ENCODE data around the gene CDH4. TPM values are rescaled to one million over a fixed set of nuclear protein-coding genes. Genes with fewer than 3 reads are reported as not detected.
"Not testable (repeated sequence)": the region's sequence is repeated elsewhere in the genome, so short reads cannot be mapped to it uniquely, and the experiment has no call there.

Gene CDH4
- polyA plus RNA-seq, 1 donor, result 1.7 TPM

- no peaks in the 10 kb centered on the region for H3K9me3 ChIP-seq (ENCODE audit: control insufficient read depth, low read depth, low read length)
- no peak for DNase-seq
- H3K36me3 ChIP-seq (ENCODE audit: control insufficient read depth, insufficient read depth, low read length), result no peaks in the 10 kb centered on the region
- H3K4me1 ChIP-seq (ENCODE audit: control insufficient read depth, insufficient read depth, low read length), result no peaks in the 10 kb centered on the region
- H3K27me3 ChIP-seq (ENCODE audit: control insufficient read depth, insufficient read depth, low read length), result peaks cover 11% of the 10 kb centered on the region
- H3K27ac ChIP-seq (ENCODE audit: low read length), result no peak overlapping the region
- WGBS (ENCODE audit: insufficient coverage, low lambda C conversion rate), result 68% methylated on average over 3 of the region's 10 CpGs
- H3K4me3 ChIP-seq (ENCODE audit: low read length), result no peak overlapping the region
Measured at GRCh38 chr20:61263084-61263695, 11.1 kb downstream of the CDH4 start.

- Histone ChIP-seq H3K27me3 (ENCODE audit: control insufficient read depth, insufficient read depth, low read length) (peaks cover 10% of the 10 kb centered on the region), H3K27ac (ENCODE audit: low read length) (no peak overlapping the region), H3K4me1 (ENCODE audit: control insufficient read depth, insufficient read depth, low read length) (no peaks in the 10 kb centered on the region), H3K36me3 (ENCODE audit: control insufficient read depth, insufficient read depth, low read length) (no peaks in the 10 kb centered on the region), H3K9me3 (ENCODE audit: control insufficient read depth, low read depth, low read length) (no peaks in the 10 kb centered on the region), H3K4me3 (ENCODE audit: low read length) (no peak overlapping the region)
- DNase-seq, result no peak
- 100% methylated on average over 1 of the region's 9 CpGs for WGBS (ENCODE audit: insufficient coverage, low lambda C conversion rate)
Measured at GRCh38 chr20:61263938-61264337, 11.9 kb downstream of the CDH4 start.

- Histone ChIP-seq H3K9me3 (ENCODE audit: control insufficient read depth, low read depth, low read length) (no peaks in the 10 kb centered on the region), H3K27ac (ENCODE audit: low read length) (no peak overlapping the region), H3K36me3 (ENCODE audit: control insufficient read depth, insufficient read depth, low read length) (no peaks in the 10 kb centered on the region), H3K4me1 (ENCODE audit: control insufficient read depth, insufficient read depth, low read length) (no peaks in the 10 kb centered on the region), H3K4me3 (ENCODE audit: low read length) (no peak overlapping the region), H3K27me3 (ENCODE audit: control insufficient read depth, insufficient read depth, low read length) (peaks cover 6% of the 10 kb centered on the region)
- DNase-seq, result no peak
- no CpG with 5 or more reads among the region's 6 CpGs for WGBS (ENCODE audit: insufficient coverage, low lambda C conversion rate)
Measured at GRCh38 chr20:61267241-61267640, 15.2 kb downstream of the CDH4 start.

GRCh38 chr20:61268024-61268423 lies 16.0 kb downstream of the CDH4 start:
- no peak for DNase-seq
- Histone ChIP-seq H3K4me3 (ENCODE audit: low read length) (no peak overlapping the region), H3K4me1 (ENCODE audit: control insufficient read depth, insufficient read depth, low read length) (no peaks in the 10 kb centered on the region), H3K9me3 (ENCODE audit: control insufficient read depth, low read depth, low read length) (no peaks in the 10 kb centered on the region), H3K27me3 (ENCODE audit: control insufficient read depth, insufficient read depth, low read length) (peaks cover 4% of the 10 kb centered on the region), H3K27ac (ENCODE audit: low read length) (no peak overlapping the region), H3K36me3 (ENCODE audit: control insufficient read depth, insufficient read depth, low read length) (no peaks in the 10 kb centered on the region)
- WGBS (ENCODE audit: insufficient coverage, low lambda C conversion rate), result no CpG with 5 or more reads among the region's 10 CpGs

- Histone ChIP-seq H3K4me1 (ENCODE audit: control insufficient read depth, insufficient read depth, low read length) (no peaks in the 10 kb centered on the region), H3K4me3 (ENCODE audit: low read length) (no peak overlapping the region), H3K27me3 (ENCODE audit: control insufficient read depth, insufficient read depth, low read length) (no peaks in the 10 kb centered on the region), H3K9me3 (ENCODE audit: control insufficient read depth, low read depth, low read length) (no peaks in the 10 kb centered on the region), H3K27ac (ENCODE audit: low read length) (no peak overlapping the region), H3K36me3 (ENCODE audit: control insufficient read depth, insufficient read depth, low read length) (no peaks in the 10 kb centered on the region)
- no peak for DNase-seq
- 20% methylated on average over 1 of the region's 28 CpGs for WGBS (ENCODE audit: insufficient coverage, low lambda C conversion rate)
Measured at GRCh38 chr20:61271312-61272231, 19.5 kb downstream of the CDH4 start.

GRCh38 chr20:61273024-61273423 lies 21.0 kb downstream of the CDH4 start:
- not testable (repeated sequence) for H3K4me1 ChIP-seq (ENCODE audit: control insufficient read depth, insufficient read depth, low read length); H3K36me3 ChIP-seq (ENCODE audit: control insufficient read depth, insufficient read depth, low read length); H3K27ac ChIP-seq (ENCODE audit: low read length); DNase-seq; H3K4me3 ChIP-seq (ENCODE audit: low read length); H3K9me3 ChIP-seq (ENCODE audit: control insufficient read depth, low read depth, low read length); H3K27me3 ChIP-seq (ENCODE audit: control insufficient read depth, insufficient read depth, low read length)
- no CpG with 5 or more reads among the region's 7 CpGs for WGBS (ENCODE audit: insufficient coverage, low lambda C conversion rate)

GRCh38 chr20:61273666-61274065 lies 21.6 kb downstream of the CDH4 start:
- no CpG with 5 or more reads among the region's 1 CpG for WGBS (ENCODE audit: insufficient coverage, low lambda C conversion rate)
- H3K36me3 ChIP-seq (ENCODE audit: control insufficient read depth, insufficient read depth, low read length); H3K9me3 ChIP-seq (ENCODE audit: control insufficient read depth, low read depth, low read length); H3K4me3 ChIP-seq (ENCODE audit: low read length); H3K27ac ChIP-seq (ENCODE audit: low read length); H3K27me3 ChIP-seq (ENCODE audit: control insufficient read depth, insufficient read depth, low read length); H3K4me1 ChIP-seq (ENCODE audit: control insufficient read depth, insufficient read depth, low read length); DNase-seq: not testable (repeated sequence)

GRCh38 chr20:61274326-61274725 lies 22.3 kb downstream of the CDH4 start:
- Histone ChIP-seq H3K9me3 (ENCODE audit: control insufficient read depth, low read depth, low read length) (no peaks in the 10 kb centered on the region), H3K36me3 (ENCODE audit: control insufficient read depth, insufficient read depth, low read length) (no peaks in the 10 kb centered on the region), H3K27ac (ENCODE audit: low read length) (no peak overlapping the region), H3K27me3 (ENCODE audit: control insufficient read depth, insufficient read depth, low read length) (no peaks in the 10 kb centered on the region), H3K4me3 (ENCODE audit: low read length) (no peak overlapping the region), H3K4me1 (ENCODE audit: control insufficient read depth, insufficient read depth, low read length) (no peaks in the 10 kb centered on the region)
- WGBS (ENCODE audit: insufficient coverage, low lambda C conversion rate), result no CpG with 5 or more reads among the region's 8 CpGs
- DNase-seq, result no peak

GRCh38 chr20:61278296-61278695 lies 26.2 kb downstream of the CDH4 start:
- no peak for DNase-seq
- WGBS (ENCODE audit: insufficient coverage, low lambda C conversion rate), result no CpG with 5 or more reads among the region's 4 CpGs
- Histone ChIP-seq H3K27me3 (ENCODE audit: control insufficient read depth, insufficient read depth, low read length) (no peaks in the 10 kb centered on the region), H3K4me3 (ENCODE audit: low read length) (no peak overlapping the region), H3K36me3 (ENCODE audit: control insufficient read depth, insufficient read depth, low read length) (no peaks in the 10 kb centered on the region), H3K27ac (ENCODE audit: low read length) (no peak overlapping the region), H3K9me3 (ENCODE audit: control insufficient read depth, low read depth, low read length) (no peaks in the 10 kb centered on the region), H3K4me1 (ENCODE audit: control insufficient read depth, insufficient read depth, low read length) (no peaks in the 10 kb centered on the region)

GRCh38 chr20:61279621-61280150 lies 27.6 kb downstream of the CDH4 start:
- H3K27me3 ChIP-seq (ENCODE audit: control insufficient read depth, insufficient read depth, low read length), result no peaks in the 10 kb centered on the region
- no peak for DNase-seq
- no CpG with 5 or more reads among the region's 17 CpGs for WGBS (ENCODE audit: insufficient coverage, low lambda C conversion rate)
- no peaks in the 10 kb centered on the region for H3K4me1 ChIP-seq (ENCODE audit: control insufficient read depth, insufficient read depth, low read length)
- no peak overlapping the region for H3K4me3 ChIP-seq (ENCODE audit: low read length)
- H3K9me3 ChIP-seq (ENCODE audit: control insufficient read depth, low read depth, low read length), result no peaks in the 10 kb centered on the region
- no peak overlapping the region for H3K27ac ChIP-seq (ENCODE audit: low read length)
- no peaks in the 10 kb centered on the region for H3K36me3 ChIP-seq (ENCODE audit: control insufficient read depth, insufficient read depth, low read length)
